ENCODE results near the gene TNFRSF6B.
A peak's percentile ranks its signal among the peaks of the same experiment; 100 is the strongest.

Gene TNFRSF6B

DNA sequence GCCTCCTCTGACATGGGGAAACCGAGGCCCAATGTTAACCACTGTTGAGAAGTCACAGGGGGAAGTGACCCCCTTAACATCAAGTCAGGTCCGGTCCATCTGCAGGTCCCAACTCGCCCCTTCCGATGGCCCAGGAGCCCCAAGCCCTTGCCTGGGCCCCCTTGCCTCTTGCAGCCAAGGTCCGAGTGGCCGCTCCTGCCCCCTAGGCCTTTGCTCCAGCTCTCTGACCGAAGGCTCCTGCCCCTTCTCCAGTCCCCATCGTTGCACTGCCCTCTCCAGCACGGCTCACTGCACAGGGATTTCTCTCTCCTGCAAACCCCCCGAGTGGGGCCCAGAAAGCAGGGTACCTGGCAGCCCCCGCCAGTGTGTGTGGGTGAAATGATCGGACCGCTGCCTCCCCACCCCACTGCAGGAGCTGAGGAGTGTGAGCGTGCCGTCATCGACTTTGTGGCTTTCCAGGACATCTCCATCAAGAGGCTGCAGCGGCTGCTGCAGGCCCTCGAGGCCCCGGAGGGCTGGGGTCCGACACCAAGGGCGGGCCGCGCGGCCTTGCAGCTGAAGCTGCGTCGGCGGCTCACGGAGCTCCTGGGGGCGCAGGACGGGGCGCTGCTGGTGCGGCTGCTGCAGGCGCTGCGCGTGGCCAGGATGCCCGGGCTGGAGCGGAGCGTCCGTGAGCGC is 1.6 kb downstream of the TNFRSF6B start:
- no peak for DNase-seq (ENCODE audit: low spot score)

DNA sequence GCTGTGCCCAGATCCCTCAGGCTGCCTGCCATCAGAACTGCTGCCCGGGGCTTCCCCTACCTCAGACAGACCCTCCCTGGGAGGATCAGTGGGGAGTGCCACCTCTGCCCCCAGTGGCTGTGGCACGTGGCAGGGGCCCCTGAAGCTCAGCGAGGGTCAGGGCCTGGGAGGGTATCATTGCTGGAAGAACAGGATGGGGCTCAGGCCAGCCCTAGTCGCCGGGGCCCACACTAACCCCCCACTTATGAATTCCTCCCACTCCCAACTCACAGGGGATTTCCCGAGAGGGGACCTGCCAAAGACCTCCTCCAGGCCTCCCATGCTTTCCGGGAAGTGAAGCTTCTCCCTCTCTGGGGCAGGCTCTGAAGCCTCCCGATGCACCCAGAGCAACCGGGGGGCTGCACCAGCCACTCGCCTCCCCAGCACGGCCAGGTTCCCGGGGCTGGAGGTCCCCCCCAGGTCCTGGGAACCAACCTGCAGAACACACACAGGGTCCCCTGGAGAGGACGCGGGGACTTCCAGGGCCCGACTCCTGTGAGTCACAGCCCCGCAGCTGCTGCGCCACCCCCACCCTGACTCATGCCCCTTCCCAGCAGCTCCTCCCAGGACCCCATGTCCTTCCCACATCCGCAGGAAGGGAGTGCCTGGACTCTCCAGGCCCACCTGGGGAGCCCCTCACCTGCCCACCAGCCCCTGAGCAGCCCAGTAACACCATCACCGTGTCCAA is 2.5 kb downstream of the TNFRSF6B start:
- no peak for DNase-seq (ENCODE audit: low spot score)

DNA sequence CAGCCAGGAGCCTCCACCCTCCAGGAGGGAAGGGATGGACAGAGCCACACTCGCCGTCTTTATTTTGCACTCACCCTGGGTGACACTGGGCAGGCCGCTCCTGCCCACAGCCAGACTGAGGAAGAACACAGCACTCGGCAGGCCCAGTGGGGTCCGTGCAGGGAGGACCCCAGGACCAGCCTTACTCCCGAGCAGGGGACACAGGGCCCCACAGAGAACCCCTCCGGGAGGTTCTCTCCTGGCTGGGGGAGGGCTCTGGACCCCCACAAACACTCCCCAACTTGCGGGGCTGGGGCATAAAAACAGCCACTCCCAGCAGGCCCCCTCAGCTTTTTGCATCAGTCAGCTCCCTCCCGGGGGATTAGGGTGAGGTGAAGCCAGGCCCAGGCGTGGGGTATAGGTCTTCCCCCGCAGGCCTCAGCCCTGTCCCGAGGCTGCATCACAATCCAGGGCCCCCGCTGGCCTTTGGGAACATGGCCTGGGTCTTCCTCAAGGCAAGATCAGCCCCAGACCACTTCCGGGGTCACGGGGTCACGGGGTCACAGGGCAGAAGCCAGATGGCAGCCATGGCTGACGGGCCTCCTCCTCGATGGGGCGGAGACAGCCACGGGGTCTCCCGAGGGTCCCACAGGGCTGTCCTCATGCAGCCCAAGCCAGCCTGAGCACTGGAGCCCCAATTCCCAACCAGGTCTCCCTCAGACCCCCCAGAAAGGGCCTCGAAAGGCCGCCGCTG is 3.2 kb downstream of the TNFRSF6B start:
- DNase-seq (ENCODE audit: low spot score), result no peak

DNA sequence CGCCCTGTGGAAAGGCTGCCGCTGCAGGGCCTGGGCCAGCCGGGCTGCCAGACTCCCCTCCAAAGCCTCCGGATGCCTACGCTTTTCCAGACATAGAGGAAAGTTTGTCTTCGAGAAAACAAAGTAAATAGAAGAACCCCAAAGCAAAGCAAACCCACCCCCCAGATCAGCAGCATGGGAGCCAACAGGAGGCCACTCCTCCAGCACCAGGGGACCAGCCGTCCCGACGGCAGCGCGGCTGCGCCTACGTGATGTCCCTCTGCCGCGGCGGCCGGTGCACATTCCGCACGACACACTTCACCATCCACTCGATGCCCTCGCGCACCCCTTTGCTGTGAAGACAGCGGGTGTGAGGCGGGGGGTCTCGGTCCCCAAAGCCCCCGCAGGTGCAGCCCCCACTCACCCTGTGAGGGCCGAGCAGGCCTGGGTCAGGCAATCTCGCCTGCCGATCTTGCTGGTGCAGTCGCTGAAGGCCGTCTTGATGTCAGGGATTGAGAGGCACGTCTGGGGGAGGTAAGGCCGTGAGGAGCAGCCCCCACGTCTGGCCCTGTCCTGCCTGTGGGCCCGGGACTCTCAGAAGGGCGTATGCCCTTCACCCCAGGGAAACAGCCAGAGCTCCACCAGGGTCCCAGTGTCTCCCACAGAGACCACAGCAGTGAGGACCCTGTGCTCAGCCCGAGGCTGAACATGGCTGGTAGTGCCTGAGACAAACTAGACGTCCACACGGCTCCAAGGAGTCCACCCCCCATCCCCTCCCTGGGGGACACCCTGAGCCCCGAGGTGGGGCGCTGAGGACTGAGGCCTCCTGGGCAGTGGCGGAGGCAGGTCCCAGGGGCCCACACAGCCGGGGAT is 4.0 kb downstream of the TNFRSF6B start:
- no peak for DNase-seq (ENCODE audit: low spot score)

DNA sequence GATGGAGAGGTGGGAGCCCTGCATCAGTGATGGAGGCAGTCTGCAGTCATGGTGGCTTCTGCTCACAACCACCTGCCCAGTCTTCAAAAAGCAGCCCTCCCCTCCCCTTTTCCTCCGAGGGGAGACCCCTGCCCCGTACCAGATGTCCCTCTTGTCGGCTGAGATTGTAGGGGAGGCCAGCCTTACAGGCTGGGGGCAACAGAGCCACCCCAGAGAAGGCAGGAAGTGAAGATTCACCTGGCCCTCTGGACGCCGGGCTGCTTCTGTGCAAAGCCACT is 4.5 kb downstream of the TNFRSF6B start:
- DNase-seq (ENCODE audit: low spot score), result no peak

DNA sequence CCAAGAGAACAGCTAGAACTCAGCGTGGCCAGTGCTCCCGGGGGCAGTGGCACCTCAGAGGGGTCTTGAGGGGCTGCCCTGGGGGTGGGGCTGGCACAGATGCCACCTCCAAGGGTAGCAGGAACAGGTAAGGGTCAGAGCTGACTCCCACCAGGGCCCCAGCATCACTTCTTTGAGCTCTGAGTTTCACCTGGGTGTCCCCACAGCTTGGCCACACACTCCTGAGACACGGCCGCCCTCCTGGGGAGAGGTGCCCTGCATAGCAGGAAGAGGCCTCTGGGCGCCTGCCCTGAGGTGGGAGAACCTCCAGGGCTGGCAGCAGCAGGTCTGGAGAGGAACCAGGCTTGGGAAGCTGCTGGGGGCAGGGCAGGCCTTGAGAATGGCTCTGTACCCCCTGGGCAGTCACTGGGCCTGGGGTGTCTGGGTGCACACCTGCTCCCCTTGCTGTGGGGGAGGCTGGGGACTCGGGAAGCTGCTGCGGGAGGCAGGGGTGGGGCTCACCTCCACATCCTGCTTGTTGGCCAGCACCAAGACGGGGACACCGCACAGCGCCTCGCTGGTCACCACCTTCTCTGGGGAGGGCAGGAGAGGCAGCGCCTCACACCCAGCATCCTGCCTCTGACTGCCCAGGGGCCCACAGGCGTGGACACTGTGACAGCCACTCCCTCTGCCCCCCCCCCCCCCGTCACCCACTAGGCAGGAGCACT is 5.0 kb downstream of the TNFRSF6B start:
- no peak for DNase-seq (ENCODE audit: low spot score)

DNA sequence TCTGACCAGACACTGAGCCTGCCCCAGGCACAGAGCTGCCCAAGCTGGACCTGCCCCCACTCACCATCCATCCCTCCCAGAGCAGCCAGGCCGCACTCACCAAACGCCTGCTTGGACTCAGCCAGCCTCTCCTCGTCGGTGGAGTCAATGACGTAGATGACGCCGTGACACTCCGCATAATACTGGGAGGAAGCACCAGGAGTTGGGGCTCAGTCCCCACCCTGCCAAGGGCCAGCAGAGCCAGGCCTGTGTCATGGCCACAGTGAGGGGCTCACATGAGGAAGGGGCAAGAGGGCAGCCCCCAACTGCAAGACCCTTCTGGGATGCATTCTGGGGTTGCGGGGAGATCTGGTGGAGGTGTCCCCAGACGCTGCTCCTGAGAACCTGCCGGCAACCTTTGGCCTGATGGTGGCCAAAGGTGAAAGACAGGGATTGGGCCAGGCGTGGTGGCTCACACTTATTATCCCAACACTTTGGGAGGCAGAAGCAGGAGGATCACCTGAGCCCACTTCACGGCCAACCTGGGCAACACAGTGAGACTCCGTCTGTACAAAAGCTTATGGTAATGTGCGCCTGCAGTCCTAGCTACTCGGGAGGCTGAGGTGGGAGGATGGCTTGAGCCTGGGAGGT is 5.7 kb downstream of the TNFRSF6B start:
- DNase-seq (ENCODE audit: low spot score), result no peak

DNA sequence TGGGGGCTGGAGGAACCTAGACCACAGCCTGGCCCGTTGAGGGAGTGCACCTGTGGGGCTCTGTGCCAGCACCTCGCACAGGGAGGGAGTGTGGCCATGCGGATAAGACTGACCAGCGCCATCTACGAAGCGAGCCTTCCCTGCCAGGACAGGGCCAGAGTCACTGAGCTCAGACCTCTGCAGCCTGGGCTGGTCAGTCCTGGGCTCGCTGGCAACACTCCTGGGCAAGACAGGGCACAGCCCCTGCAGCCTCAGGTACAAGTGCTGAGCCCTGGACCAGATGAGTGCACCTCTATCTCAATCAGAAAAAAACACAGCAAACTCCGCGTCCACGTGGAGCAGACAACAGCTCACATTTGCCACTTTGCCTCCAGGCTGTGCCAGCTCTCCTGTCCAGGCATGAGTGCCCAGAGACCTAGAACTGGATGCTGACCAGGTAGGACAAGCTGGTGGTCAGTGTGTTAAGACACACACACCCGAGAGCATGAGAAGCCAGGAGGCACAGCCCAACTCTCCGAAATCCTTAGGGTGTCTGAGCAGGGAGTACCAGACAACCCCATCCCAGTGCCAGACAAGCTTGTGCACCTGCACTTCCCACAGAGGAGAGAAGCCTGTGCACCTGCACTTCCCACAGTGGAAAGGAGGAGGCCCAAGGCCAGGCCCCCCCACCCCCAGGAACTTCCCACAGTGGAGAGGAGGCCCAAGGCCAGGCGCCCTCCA is 6.5 kb downstream of the TNFRSF6B start:
- DNase-seq (ENCODE audit: low spot score), result no peak

DNA sequence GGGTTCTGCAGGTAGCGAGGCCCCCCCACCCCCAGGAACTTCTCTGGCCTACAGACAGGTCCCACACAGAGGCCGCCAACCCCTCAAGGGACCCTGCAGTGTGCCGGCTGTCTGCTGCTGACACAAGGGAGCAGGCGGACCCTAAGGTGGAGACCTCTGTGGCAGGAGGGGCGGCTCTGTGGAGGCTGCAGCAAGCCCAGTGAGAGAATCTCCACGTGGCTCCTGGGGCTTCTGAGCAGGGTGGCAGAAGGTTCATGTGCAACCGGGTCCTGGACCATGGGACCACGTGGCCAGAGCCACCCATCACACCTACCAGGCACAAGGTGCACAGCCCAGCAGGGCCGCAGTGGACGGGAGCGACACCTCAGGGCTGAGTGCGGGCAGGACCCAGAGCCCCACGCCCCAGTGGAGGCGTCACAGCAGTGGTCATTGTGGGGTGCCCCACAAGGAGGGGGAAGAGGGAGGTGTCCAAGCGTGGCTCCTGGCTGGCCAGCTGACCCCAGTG is 7.1 kb downstream of the TNFRSF6B start:
- DNase-seq (ENCODE audit: low spot score), result no peak

DNA sequence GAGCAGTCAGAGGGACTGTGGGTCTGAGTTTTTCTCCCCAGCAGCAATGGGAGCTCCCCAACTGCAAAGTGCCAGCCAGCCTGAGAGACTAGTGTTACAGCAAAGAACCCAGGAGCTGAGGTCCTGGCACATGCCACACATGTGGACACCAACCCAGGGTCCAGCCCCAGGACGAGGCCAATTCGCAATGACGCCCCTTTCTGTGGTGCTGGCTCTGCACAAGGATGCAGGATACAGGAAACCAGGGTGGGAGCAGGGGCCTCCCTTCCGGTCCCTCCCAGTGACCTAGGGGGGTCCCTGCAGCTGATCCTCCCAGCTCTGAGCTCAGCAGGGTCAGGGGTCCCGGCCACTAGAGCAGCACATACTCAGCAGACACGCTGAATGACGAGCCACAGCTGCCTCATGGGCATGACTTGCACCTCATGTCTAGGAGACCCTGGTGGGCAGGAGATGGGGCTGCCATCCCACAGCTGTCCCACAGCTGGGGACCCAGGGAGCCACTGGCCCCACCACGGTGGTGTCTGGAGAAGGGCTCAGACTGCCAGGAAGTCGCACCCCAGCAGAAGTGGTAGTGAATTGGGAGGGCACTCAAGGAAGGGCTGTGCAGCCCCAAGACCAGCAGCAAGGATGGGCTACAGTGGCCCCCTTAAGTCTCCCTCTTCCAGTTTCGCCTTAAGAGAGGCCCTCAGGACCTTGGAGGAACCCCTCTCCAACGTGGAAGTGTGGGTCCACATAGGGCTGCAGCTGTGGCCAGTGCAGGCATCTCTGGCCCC is 7.7 kb downstream of the TNFRSF6B start:
- no peak for DNase-seq (ENCODE audit: low spot score)

DNA sequence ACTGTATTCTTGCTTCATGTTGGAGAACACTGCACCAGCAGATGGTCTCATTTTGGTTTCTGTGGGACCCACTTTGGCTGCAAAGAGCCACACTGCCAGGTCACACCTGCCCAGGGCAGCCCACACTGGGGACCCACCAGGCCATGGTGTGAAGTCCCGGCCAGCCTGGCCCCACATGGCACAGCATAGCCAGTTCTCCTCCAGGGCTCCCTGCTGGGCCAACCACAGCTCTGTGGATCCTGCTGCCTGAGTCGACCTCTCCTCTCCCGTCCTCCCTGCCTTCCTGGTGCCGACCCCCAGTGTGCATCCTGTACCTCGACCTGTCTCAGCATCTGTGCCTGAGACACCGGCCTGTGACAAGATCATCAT is 8.3 kb downstream of the TNFRSF6B start:
- no peak for DNase-seq (ENCODE audit: low spot score)

DNA sequence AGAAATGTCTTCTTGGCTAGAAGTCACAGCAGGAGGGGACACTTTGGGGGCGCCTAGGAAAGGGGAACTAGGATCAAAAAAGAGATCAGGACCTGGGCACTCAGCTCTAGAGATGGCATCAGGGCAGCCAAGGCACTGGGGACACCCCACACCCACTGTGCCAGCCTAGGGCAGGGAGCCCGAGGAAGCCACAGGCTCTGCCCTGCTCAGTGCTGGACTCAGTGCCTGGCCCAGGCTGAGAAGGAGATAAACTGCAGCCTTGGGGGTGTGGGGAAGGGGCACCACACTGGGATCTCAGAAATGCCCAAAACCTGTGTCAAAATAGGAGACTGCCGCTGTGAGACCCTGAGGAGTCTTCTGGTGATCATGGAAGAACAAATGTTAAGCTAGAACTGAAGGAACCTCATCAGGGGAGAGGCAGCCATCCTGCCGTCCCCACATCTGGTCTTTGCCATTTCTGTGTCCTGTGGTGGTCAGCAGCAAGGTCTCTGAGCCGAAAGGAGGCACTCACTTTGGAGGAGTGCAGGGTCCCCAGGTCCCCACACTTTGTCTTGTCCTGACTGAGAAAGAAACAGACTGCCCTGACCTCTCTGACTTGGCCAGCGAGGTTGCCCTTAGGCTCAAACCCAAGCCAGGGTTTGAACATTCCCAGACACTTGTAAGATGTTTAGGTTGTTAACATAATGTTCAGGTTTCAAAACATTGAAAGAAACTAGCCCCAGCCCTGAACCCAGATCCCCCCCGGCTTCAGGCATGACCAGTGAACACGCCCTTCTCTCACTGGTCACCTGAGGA is 9.0 kb downstream of the TNFRSF6B start:
- DNase-seq (ENCODE audit: low spot score), result no peak

DNA sequence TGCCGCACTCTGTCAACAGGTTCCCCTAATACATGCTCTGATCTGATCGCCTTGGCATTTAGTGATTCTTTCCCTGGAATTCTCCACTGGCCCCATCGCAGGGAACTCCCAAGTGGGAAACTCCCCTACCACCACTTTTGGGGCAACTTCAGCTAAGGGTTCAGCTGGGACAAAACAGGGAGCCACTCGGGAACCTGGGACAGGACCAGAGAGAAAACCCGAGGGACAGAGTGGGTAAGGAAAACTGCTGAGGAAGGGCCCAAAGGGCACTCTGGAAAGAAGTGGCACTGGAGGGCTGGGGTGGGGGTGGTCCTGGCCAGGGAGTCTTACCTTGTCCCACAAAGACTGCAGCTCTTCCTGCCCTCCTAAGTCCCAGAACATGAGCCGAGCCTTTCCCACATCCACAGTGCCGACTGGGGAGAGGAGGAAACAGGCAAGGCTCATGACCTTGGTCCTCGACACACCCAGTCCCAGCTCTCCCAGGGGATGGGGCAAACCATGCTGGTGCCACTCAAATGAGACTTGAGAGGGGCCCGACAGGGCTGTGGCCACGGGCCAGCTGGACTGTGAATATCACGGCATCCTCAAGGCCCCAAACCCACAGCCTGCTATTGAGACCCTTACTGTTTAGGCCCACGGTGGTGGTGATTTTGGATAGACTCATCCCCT is 9.7 kb downstream of the TNFRSF6B start:
- no peak for DNase-seq (ENCODE audit: low spot score)

DNA sequence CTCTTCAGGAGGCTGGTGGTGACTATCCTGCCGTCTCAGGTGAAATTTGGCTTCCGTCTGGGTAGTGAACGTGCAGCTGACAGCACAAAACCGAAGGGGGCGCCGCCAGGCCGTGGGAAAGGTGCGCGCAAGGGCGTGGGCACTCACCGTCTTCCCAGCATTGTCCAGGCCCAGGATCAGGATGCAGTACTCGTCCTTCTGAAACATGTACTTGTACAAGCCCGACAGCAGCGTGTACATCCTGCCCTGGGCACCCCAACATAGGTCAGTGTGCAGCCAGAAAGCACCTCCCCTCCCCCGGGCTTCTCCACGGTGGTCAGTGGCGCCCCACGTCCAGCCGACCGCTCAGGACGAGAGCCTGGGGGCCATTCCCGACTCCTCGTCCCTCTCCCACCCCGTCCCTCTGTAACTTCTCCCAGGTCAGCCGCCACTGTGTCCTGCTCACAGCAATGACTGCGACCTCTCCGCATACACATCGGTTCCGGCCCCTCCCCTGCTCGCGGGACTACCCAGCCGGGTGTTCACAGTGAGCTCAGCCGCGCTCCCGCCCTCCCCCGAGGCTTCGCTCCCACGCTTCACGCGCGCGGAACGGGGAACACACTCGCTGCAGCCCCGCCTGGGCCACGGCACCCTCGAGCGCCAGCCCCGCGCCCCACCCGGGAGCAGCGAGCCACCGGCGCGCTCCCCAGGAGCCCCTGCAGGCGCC is 10.6 kb downstream of the TNFRSF6B start:
- DNase-seq (ENCODE audit: low spot score), result peak; percentile 26

DNA sequence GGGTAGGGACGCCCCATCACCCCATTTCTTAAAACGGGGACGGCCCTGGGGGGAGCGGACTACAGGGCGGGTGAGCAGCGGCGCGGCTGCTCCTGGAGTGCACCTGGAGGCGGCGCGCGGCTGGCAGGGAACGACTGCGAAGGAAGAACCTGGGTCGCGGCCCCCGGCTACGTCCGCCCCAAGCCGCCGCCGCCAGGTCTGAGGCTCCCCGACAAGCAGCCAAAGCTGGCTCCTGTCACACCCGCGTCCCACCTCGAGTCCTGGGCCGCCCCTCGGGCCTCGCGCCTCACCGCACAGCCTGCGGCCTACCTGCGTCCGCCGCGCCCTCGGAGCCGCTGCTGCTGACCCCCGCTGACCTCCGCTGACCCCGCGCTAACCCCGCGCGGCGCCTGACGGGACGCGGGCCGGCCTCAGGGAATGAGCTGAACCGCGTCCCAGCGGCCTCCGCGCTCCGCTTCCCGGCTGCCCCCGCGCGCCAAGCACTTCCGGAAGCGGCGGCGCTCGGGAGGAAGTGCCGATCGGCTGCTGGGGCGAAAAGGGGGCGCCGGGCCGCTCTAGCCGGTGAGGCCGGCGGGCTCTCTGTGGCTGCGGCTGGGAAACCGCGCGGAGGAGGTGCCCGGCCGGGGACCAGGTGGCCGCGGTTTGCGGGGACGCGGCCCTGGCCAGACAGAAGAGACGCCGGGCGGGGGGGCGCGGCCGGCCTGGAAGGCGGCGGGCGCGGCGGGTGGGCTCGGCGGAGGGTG is 11.3 kb downstream of the TNFRSF6B start, which contains the start of the genes ARFRP1 and ZGPAT:
Gene ARFRP1, minus strand, starts transcription at position 419 of the 743 bp plus-strand sequence. CDS start 885 bp downstream, outside the sequence.
Gene ZGPAT, plus strand, starts transcription at position 482 of the 743 bp plus-strand sequence. CDS start 542 bp downstream, outside the sequence.
- DNase-seq (ENCODE audit: low spot score), result peak; percentile 84

DNA sequence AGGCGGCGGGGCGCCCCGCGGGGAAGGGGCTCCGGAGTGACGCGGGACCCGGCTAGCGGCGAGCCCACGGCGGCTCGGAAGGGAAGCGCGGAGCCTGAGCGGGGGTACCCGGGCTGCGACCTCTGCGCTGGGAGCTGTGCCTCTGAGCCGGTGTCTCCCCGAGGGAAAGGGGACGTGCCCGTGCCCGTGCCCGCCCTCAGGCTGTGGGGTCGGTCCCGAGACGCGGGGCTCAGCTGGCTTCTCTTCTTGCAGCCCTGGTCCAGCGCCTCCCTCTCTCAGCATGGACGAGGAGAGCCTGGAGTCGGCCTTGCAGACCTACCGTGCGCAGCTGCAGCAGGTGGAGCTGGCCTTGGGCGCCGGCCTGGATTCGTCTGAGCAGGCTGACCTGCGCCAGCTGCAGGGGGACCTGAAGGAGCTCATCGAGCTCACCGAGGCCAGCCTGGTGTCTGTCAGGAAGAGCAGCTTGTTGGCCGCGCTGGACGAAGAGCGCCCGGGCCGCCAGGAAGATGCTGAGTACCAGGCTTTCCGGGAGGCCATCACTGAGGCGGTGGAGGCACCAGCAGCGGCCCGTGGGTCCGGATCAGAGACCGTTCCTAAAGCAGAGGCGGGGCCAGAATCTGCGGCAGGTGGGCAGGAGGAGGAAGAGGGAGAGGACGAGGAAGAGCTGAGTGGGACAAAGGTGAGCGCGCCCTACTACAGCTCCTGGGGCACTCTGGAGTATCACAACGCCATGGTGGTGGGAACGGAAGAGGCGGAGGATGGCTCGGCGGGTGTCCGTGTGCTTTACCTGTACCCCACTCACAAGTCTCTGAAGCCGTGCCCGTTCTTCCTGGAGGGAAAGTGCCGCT is 12.1 kb downstream of the TNFRSF6B start:
- no peak for DNase-seq (ENCODE audit: low spot score)

All from hematopoietic multipotent progenitor cell treated with erythropoietin and hydrocortisone succinate and interleukin-3 and kit ligand, for 17 days (in vitro differentiated cells).